PFSK-1 (cell line): ENCODE measurements around the gene STK39.

Experiments
- FOXP2 ChIP-seq: optimal IDR thresholded peaks from 2 replicates; pipeline ENCODE3; 2011; ENCODE audit warnings: borderline replicate concordance, control low read depth, inconsistent platforms; ENCODE audit not compliant: insufficient read depth; ENCODE audit errors: extremely low read length, extremely low read depth
- POLR2AphosphoS5 ChIP-seq: IDR thresholded peaks from 2 replicates; pipeline ENCODE4 v1.6.1; 2012; ENCODE audit warnings: low read depth, mild to moderate bottlenecking, control low read depth, low read length, moderate library complexity
- REST ChIP-seq, 2 experiments: IDR thresholded peaks; 2 replicates each; pipeline versions ENCODE4 v1.6.1 to v1.8.0; 2011 to 2012; ENCODE audit warnings: low read depth in 2 of 2, low read length in 2 of 2, control low read depth in 1 of 2, inconsistent platforms in 1 of 2, mild to moderate bottlenecking in 1 of 2, moderate library complexity in 1 of 2; ENCODE audit not compliant: insufficient read depth in 1 of 2
- SIN3A ChIP-seq: IDR thresholded peaks from 2 replicates; pipeline ENCODE4 v1.6.1; 2012; ENCODE audit warnings: mild to moderate bottlenecking, low read length, moderate library complexity, borderline replicate concordance; ENCODE audit not compliant: insufficient read depth
- TAF1 ChIP-seq: IDR thresholded peaks from 2 replicates; pipeline ENCODE4 v1.6.1; 2012; ENCODE audit warnings: low read length, control low read depth, borderline replicate concordance; ENCODE audit not compliant: insufficient read depth

The STK39 gene

GRCh38 chr2:167935803-167936110 is 311.6 kb downstream of the STK39 start:
- TF ChIP-seq SIN3A (no peak), POLR2AphosphoS5 (no peak), TAF1 (no peak), FOXP2 (no peak), REST (IDR thresholded peaks at IDR 0.05; ENCODE audit: insufficient read depth in 1 of 2, low read depth in 2 of 2, low read length in 2 of 2) (no peak)

GRCh38 chr2:167933097-167933814 is 314.1 kb downstream of the STK39 start:
- TF ChIP-seq POLR2AphosphoS5 (no peak), REST (IDR thresholded peaks at IDR 0.05; ENCODE audit: insufficient read depth in 1 of 2, low read depth in 2 of 2, low read length in 2 of 2) (no peak), TAF1 (no peak), FOXP2 (no peak), SIN3A (no peak)

- TF ChIP-seq FOXP2: no peak
- TF ChIP-seq TAF1: no peak
- no peak for TF ChIP-seq POLR2AphosphoS5
- no peak for TF ChIP-seq REST (IDR thresholded peaks at IDR 0.05; ENCODE audit: insufficient read depth in 1 of 2, low read depth in 2 of 2, low read length in 2 of 2)
- TF ChIP-seq SIN3A: no peak
Measured at GRCh38 chr2:167932123-167932693, 315.2 kb downstream of the STK39 start.

- no peak for TF ChIP-seq TAF1
- no peak for TF ChIP-seq FOXP2
- TF ChIP-seq REST (IDR thresholded peaks at IDR 0.05; ENCODE audit: insufficient read depth in 1 of 2, low read depth in 2 of 2, low read length in 2 of 2): no peak
- TF ChIP-seq POLR2AphosphoS5: no peak
- TF ChIP-seq SIN3A: no peak
Measured at GRCh38 chr2:167929484-167929883, 317.9 kb downstream of the STK39 start.

- TF ChIP-seq REST (IDR thresholded peaks at IDR 0.05; ENCODE audit: insufficient read depth in 1 of 2, low read depth in 2 of 2, low read length in 2 of 2) (no peak), FOXP2 (no peak)
Measured at GRCh38 chr2:167928434-167928833, 319.0 kb downstream of the STK39 start.
